ENCODE results near the gene SRRM4. TPM values are rescaled to one million over a fixed set of nuclear protein-coding genes. Genes with fewer than 3 reads are reported as not detected.
"Not testable (repeated sequence)": the region's sequence is repeated elsewhere in the genome, so short reads cannot be mapped to it uniquely, and the experiment has no call there.

The SRRM4 gene
- total RNA-seq, result not detected in 2 replicates

GRCh38 chr12:118981285-118982211 lies at the start of gene SRRM4:
SRRM4 (plus strand) TSS chr12:118981541; CDS start chr12:118981883, 342 bp downstream.
- DNase-seq (ENCODE audit: low read depth in 2 of 2), result peak in 1 of 2 donors; percentile 11

- no peak for DNase-seq (ENCODE audit: low read depth in 2 of 2)
These were observed 35.1 kb upstream of the SRRM4 start for GRCh38 chr12:118946256-118946655.

- no peak for DNase-seq (ENCODE audit: low read depth in 2 of 2)
These were observed 22.8 kb upstream of the SRRM4 start for GRCh38 chr12:118958520-118958919.

GRCh38 chr12:118959348-118959747 lies 22.0 kb upstream of the SRRM4 start:
- DNase-seq (ENCODE audit: low read depth in 2 of 2), result no peak

- DNase-seq (ENCODE audit: low read depth in 2 of 2), result no peak
These were observed 21.3 kb upstream of the SRRM4 start for GRCh38 chr12:118959985-118960560.

- no peak for DNase-seq (ENCODE audit: low read depth in 2 of 2)
These were observed 20.5 kb upstream of the SRRM4 start for GRCh38 chr12:118960865-118961264.

GRCh38 chr12:118964988-118965387 lies 16.4 kb upstream of the SRRM4 start:
- no peak for DNase-seq (ENCODE audit: low read depth in 2 of 2)

- DNase-seq (ENCODE audit: low read depth in 2 of 2), result no peak
These were observed 10.5 kb upstream of the SRRM4 start for GRCh38 chr12:118970856-118971255.

GRCh38 chr12:118972982-118973381 lies 8.4 kb upstream of the SRRM4 start:
- DNase-seq (ENCODE audit: low read depth in 2 of 2), result no peak

- peak; percentile 76 to 78 for DNase-seq (ENCODE audit: low read depth in 2 of 2)
These were observed 1.5 kb upstream of the SRRM4 start for GRCh38 chr12:118979763-118980406.

- no peak for DNase-seq (ENCODE audit: low read depth in 2 of 2)
These were observed 830 bp upstream of the SRRM4 start for GRCh38 chr12:118980407-118981014.

- DNase-seq (ENCODE audit: low read depth in 2 of 2), result no peak
These were observed 961 bp downstream of the SRRM4 start for GRCh38 chr12:118982302-118982701.

- no peak for DNase-seq (ENCODE audit: low read depth in 2 of 2)
These were observed 1.8 kb downstream of the SRRM4 start for GRCh38 chr12:118982984-118983761.

- no peak for DNase-seq (ENCODE audit: low read depth in 2 of 2)
These were observed 3.0 kb downstream of the SRRM4 start for GRCh38 chr12:118984161-118984943.

- no peak for DNase-seq (ENCODE audit: low read depth in 2 of 2)
These were observed 4.7 kb downstream of the SRRM4 start for GRCh38 chr12:118986050-118986449.

GRCh38 chr12:118999107-118999506 lies 17.8 kb downstream of the SRRM4 start:
- DNase-seq (ENCODE audit: low read depth in 2 of 2), result no peak

- no peak for DNase-seq (ENCODE audit: low read depth in 2 of 2)
These were observed 23.7 kb downstream of the SRRM4 start for GRCh38 chr12:119005085-119005484.

- DNase-seq (ENCODE audit: low read depth in 2 of 2), result no peak
These were observed 24.6 kb downstream of the SRRM4 start for GRCh38 chr12:119005913-119006312.

GRCh38 chr12:119006746-119007145 lies 25.4 kb downstream of the SRRM4 start:
- DNase-seq (ENCODE audit: low read depth in 2 of 2), result no peak

- not testable (repeated sequence) for DNase-seq (ENCODE audit: low read depth in 2 of 2)
These were observed 26.9 kb downstream of the SRRM4 start for GRCh38 chr12:119008273-119008672.

All from lung microvascular endothelial cell (primary cell).